SK-N-SH treated with all-trans-retinoic acid at 6 μM for 48 hours (cell line): ENCODE results near the gene COA8.

ENCODE experiments used
- ARNTL ChIP-seq: fragments of 450-650 bp; formaldehyde crosslinking; IDR thresholded peaks from 2 replicates; pipeline ENCODE4 v1.5.0; 2020; ENCODE audit warnings: low read depth, mild to moderate bottlenecking, moderate library complexity, borderline replicate concordance
- CSDC2 ChIP-seq: fragments of 250-450 bp; sonication (Bioruptor Pico); IDR thresholded peaks from 2 replicates; pipeline ENCODE4 v1.5.0; 2020; ENCODE audit warnings: mild to moderate bottlenecking, moderate library complexity
- RARB ChIP-seq: fragments of 250-450 bp; sonication (Bioruptor Pico); IDR thresholded peaks from 2 replicates; pipeline ENCODE4 v1.8.0; 2021; ENCODE audit warnings: mild to moderate bottlenecking, moderate library complexity
- ZC3H10 ChIP-seq: fragments of 250-450 bp; sonication (Bioruptor Pico); IDR thresholded peaks from 2 replicates; pipeline ENCODE4 v1.5.1; 2021; ENCODE audit warnings: mild to moderate bottlenecking, moderate library complexity
- ZFP3 ChIP-seq: fragments of 250-450 bp; sonication (Bioruptor Pico); IDR thresholded peaks from 2 replicates; pipeline ENCODE4 v1.5.0; 2020; ENCODE audit warnings: mild to moderate bottlenecking, moderate library complexity
- ZFP30 ChIP-seq: fragments of 450-650 bp; formaldehyde crosslinking; IDR thresholded peaks from 2 replicates; pipeline ENCODE4 v1.5.0; 2022; ENCODE audit warnings: mild to moderate bottlenecking, moderate library complexity
- ZNF70 ChIP-seq: fragments of 450-650 bp; formaldehyde crosslinking; IDR thresholded peaks from 2 replicates; pipeline ENCODE4 v1.5.0; 2020; ENCODE audit warnings: mild to moderate bottlenecking, moderate library complexity
- ZNF8 ChIP-seq: fragments of 450-650 bp; formaldehyde crosslinking; IDR thresholded peaks from 2 replicates; pipeline ENCODE4 v1.5.0; 2020; ENCODE audit warnings: mild to moderate bottlenecking, moderate library complexity
- TF ChIP-seq, protein P1 (sequence below): fragments of 250-450 bp; sonication (Bioruptor Pico); IDR thresholded peaks from 2 replicates; pipeline ENCODE4 v1.5.1; 2020; ENCODE audit warnings: low read depth, mild to moderate bottlenecking, moderate library complexity
- TF ChIP-seq, protein P2 (sequence below): fragments of 250-450 bp; sonication (Bioruptor Pico); IDR thresholded peaks from 2 replicates; pipeline ENCODE4 v1.8.0; 2020; ENCODE audit warnings: mild to moderate bottlenecking, moderate library complexity, borderline replicate concordance
- TF ChIP-seq, protein P3 (sequence below): fragments of 250-450 bp; sonication (Bioruptor Pico); IDR thresholded peaks from 2 replicates; pipeline ENCODE4 v1.8.0; 2021; ENCODE audit warnings: low read depth, mild to moderate bottlenecking, moderate library complexity, borderline replicate concordance

DNA sequence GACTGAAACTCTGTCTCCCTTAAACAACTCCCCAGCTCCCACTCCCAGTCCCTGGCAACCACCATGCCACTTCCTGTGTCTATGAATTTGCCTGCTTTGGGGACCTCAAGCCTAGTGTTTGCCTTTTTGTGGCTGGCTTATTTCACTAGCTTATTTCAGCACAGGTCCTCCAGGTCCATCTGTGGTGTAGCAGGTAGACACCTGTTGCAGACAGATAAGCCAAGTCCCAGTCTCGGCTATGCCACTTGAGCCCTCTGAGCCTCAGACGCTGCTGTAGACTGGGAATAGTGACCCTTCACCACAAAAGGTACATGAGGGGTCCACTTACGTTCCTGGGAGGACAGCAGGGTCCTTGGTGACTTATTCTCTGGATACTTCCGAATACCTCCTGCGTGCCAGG is 41.9 kb downstream of the COA8 start:
- no peak for TF ChIP-seq ZFP3 (CRISPR knock-in tag)
- TF ChIP-seq, protein P1, sequence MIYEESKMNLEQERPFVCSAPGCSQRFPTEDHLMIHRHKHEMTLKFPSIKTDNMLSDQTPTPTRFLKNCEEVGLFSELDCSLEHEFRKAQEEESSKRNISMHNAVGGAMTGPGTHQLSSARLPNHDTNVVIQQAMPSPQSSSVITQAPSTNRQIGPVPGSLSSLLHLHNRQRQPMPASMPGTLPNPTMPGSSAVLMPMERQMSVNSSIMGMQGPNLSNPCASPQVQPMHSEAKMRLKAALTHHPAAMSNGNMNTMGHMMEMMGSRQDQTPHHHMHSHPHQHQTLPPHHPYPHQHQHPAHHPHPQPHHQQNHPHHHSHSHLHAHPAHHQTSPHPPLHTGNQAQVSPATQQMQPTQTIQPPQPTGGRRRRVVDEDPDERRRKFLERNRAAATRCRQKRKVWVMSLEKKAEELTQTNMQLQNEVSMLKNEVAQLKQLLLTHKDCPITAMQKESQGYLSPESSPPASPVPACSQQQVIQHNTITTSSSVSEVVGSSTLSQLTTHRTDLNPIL (CRISPR knock-in tag): no peak
- no peak for TF ChIP-seq ZNF8 (CRISPR knock-in tag)
- TF ChIP-seq, protein P2, sequence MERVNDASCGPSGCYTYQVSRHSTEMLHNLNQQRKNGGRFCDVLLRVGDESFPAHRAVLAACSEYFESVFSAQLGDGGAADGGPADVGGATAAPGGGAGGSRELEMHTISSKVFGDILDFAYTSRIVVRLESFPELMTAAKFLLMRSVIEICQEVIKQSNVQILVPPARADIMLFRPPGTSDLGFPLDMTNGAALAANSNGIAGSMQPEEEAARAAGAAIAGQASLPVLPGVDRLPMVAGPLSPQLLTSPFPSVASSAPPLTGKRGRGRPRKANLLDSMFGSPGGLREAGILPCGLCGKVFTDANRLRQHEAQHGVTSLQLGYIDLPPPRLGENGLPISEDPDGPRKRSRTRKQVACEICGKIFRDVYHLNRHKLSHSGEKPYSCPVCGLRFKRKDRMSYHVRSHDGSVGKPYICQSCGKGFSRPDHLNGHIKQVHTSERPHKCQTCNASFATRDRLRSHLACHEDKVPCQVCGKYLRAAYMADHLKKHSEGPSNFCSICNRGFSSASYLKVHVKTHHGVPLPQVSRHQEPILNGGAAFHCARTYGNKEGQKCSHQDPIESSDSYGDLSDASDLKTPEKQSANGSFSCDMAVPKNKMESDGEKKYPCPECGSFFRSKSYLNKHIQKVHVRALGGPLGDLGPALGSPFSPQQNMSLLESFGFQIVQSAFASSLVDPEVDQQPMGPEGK (CRISPR knock-in tag): no peak
- TF ChIP-seq ARNTL (CRISPR knock-in tag): no peak
- TF ChIP-seq ZNF70: no peak
- no peak for TF ChIP-seq ZFP30 (CRISPR knock-in tag)
- no peak for TF ChIP-seq RARB (CRISPR knock-in tag)
- TF ChIP-seq, protein P3, sequence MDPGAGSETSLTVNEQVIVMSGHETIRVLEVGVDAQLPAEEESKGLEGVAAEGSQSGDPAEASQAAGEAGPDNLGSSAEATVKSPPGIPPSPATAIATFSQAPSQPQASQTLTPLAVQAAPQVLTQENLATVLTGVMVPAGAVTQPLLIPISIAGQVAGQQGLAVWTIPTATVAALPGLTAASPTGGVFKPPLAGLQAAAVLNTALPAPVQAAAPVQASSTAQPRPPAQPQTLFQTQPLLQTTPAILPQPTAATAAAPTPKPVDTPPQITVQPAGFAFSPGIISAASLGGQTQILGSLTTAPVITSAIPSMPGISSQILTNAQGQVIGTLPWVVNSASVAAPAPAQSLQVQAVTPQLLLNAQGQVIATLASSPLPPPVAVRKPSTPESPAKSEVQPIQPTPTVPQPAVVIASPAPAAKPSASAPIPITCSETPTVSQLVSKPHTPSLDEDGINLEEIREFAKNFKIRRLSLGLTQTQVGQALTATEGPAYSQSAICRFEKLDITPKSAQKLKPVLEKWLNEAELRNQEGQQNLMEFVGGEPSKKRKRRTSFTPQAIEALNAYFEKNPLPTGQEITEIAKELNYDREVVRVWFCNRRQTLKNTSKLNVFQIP: no peak
- TF ChIP-seq ZC3H10 (CRISPR knock-in tag): no peak
- TF ChIP-seq CSDC2 (CRISPR knock-in tag): no peak
